Activated T-helper 17 cell treated with anti-CD3 and anti-CD28 coated beads, Interleukin-2, amount 50 U/mL, for 72 hours (primary cell): ENCODE data around the gene VKORC1. TPM values are rescaled to one million over a fixed set of nuclear protein-coding genes. Genes with fewer than 3 reads are reported as not detected.
"Not testable (repeated sequence)": the region's sequence is repeated elsewhere in the genome, so short reads cannot be mapped to it uniquely, and the experiment has no call there.

Experiments
- ATAC-seq: fragments of 150-1000 bp; cut with Tn5 transposase; replicated peaks from 2 replicates; pipeline ENCODE4 v1.10.0; 2021; ENCODE audit warnings: mild to moderate bottlenecking, moderate library complexity
- H3K27ac Mint-ChIP-seq: one replicate; pipeline ENCODE4 v1.8.0; 2022; ENCODE audit warnings: mixed read lengths
- H3K27me3 Mint-ChIP-seq: one replicate; pipeline ENCODE4 v1.8.0; 2022; ENCODE audit warnings: mixed read lengths
- H3K36me3 Mint-ChIP-seq: one replicate; pipeline ENCODE4 v1.8.0; 2022; ENCODE audit warnings: low read depth, mild to moderate bottlenecking, mixed read lengths
- H3K4me1 Mint-ChIP-seq: one replicate; pipeline ENCODE4 v1.8.0; 2022; ENCODE audit warnings: mixed read lengths
- H3K4me3 Mint-ChIP-seq: one replicate; pipeline ENCODE4 v1.8.0; 2022; ENCODE audit warnings: mild to moderate bottlenecking, mixed read lengths
- H3K9me3 Mint-ChIP-seq: one replicate; pipeline ENCODE4 v1.8.0; 2022; ENCODE audit warnings: mixed read lengths
- total RNA-seq, 2 donors: library from RNA; stranded (reverse); gene quantifications; one replicate each; pipeline ENCODE4 v1.2.3, GENCODE V29; 2022

Gene VKORC1
- 100 to 1,000 TPM in 1 of 2 donors, 10 to 100 TPM in 1; 75.3 to 107 TPM for total RNA-seq

DNA sequence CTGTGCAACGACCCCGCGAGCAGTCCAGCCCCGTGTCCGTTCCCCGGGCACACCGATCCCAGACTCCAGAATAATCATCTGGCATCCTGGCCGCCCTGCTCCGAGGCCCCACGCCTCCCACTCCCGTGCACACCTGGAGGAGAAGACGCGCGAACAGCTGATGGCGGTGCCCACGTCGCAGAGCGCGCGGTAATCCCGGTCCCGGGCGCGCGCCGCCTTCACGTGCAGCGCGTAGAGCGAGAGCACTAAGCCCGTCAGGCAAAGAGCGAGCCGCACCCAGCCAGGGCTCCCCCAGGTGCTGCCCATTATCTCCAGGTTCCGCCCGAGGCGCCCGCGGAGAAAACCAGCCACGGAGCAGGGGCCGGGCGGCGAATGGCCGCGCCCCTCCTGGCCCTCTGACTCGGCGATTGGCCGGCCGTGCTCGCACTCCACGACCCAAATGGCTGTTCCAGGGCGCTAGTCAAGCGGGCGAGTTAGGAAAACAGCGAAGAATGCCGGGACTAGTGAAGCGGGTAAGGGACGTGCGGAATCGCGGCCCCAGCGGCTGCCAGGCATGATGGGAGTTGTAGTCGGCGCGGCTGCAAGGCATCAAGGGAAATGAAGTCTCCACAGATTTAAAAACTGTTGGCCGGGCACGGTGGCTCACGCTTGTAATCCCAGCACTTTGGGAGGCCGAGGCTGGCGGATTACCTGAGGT lies at the start of gene VKORC1:
TSS of gene VKORC1 (minus strand) at position 374 of the 697 bp plus-strand sequence. CDS start at position 306, 68 bp downstream.
- peak; percentile 91 for ATAC-seq
- peak within 1 kb of the TSS; percentile 97 for H3K27ac Mint-ChIP-seq
- H3K27me3 Mint-ChIP-seq: no peaks in the 10 kb centered on the region
- no peaks in the 10 kb centered on the region for H3K9me3 Mint-ChIP-seq
- peak within 1 kb of the TSS; percentile 100 for H3K4me3 Mint-ChIP-seq
- H3K4me1 Mint-ChIP-seq: peaks cover 12% of the 10 kb centered on the region
- peaks cover 51% of the 10 kb centered on the region for H3K36me3 Mint-ChIP-seq

- no peak for ATAC-seq
- H3K4me3 Mint-ChIP-seq: peak overlapping the region; percentile 67
- H3K36me3 Mint-ChIP-seq: no peaks in the 10 kb centered on the region
- H3K27ac Mint-ChIP-seq: peak overlapping the region; percentile 61
- no peaks in the 10 kb centered on the region for H3K9me3 Mint-ChIP-seq
- peaks cover 5% of the 10 kb centered on the region for H3K4me1 Mint-ChIP-seq
- H3K27me3 Mint-ChIP-seq: no peaks in the 10 kb centered on the region
Observed at GRCh38 chr16:31143694-31144148, 49.1 kb upstream of the VKORC1 start.

- H3K36me3 Mint-ChIP-seq: no peaks in the 10 kb centered on the region
- H3K27ac Mint-ChIP-seq: peak overlapping the region; percentile 61
- no peak for ATAC-seq
- no peaks in the 10 kb centered on the region for H3K27me3 Mint-ChIP-seq
- H3K4me3 Mint-ChIP-seq: peak overlapping the region; percentile 67
- no peaks in the 10 kb centered on the region for H3K9me3 Mint-ChIP-seq
- H3K4me1 Mint-ChIP-seq: peaks cover 8% of the 10 kb centered on the region
Observed at GRCh38 chr16:31143011-31143693, 48.6 kb upstream of the VKORC1 start.

GRCh38 chr16:31142109-31143010 lies 47.8 kb upstream of the VKORC1 start:
- H3K4me1 Mint-ChIP-seq: peaks cover 9% of the 10 kb centered on the region
- H3K36me3 Mint-ChIP-seq: no peaks in the 10 kb centered on the region
- H3K4me3 Mint-ChIP-seq: peak overlapping the region; percentile 77
- H3K27me3 Mint-ChIP-seq: no peaks in the 10 kb centered on the region
- ATAC-seq: peak; percentile 91
- peak overlapping the region; percentile 82 for H3K27ac Mint-ChIP-seq
- H3K9me3 Mint-ChIP-seq: no peaks in the 10 kb centered on the region

GRCh38 chr16:31141489-31142108 lies 47.0 kb upstream of the VKORC1 start:
- no peaks in the 10 kb centered on the region for H3K9me3 Mint-ChIP-seq
- peak overlapping the region; percentile 77 for H3K4me3 Mint-ChIP-seq
- no peaks in the 10 kb centered on the region for H3K36me3 Mint-ChIP-seq
- no peak for ATAC-seq
- peaks cover 9% of the 10 kb centered on the region for H3K4me1 Mint-ChIP-seq
- peak overlapping the region; percentile 82 for H3K27ac Mint-ChIP-seq
- H3K27me3 Mint-ChIP-seq: no peaks in the 10 kb centered on the region

- H3K27me3 Mint-ChIP-seq, H3K36me3 Mint-ChIP-seq, H3K9me3 Mint-ChIP-seq, H3K27ac Mint-ChIP-seq, H3K4me1 Mint-ChIP-seq, ATAC-seq: not testable (repeated sequence)
- peak overlapping the region; percentile 77 for H3K4me3 Mint-ChIP-seq
Observed at GRCh38 chr16:31141071-31141469, 46.5 kb upstream of the VKORC1 start.

DNA sequence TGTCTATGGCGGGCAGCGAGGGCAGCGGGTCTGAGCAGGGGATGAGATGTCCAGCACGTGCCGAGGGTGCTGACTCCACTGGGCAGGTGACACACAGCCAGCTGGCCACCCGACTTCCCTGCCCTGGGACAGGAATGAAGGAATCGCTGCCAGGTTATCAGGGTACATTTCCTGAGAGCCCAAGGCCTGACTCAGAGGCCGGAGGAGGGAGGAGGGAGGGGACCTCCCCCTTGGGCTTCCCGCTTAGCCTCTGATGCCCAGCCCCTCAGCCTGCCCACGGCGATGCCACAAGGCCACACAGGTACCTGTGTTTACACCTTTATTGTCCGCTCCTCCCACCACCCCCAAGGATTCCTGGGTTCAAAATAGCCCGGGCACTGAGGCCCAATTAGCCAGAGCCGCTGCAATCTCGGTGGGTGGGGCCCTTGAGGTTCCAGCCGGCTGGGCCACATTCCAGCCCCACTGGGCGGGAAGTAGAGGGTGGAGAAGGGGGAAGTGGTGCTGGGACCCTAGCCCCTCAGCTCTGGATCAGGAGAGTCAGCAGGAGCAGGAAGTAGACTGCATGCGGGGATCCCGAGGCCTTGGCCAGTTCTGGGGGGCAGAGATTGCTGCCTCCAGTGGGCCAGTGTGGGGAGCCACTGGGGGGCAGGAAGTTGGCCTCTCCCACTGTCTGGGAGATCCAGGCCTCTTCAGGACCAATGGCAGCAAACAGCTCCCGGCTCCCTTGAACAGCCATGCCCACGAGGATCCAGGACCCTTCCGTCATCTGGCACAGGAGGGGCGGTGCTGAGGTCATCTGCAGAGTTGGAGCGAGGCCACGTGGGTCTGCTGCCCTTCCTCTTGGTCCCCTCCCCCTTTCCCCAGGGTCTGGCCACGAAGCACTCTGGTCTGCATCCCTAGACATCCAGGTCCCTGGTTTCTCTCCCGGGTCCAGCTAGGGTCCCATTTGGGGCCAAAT lies 44.3 kb upstream of the VKORC1 start:
- ATAC-seq: no peak
- H3K4me1 Mint-ChIP-seq: peaks cover 9% of the 10 kb centered on the region
- peak overlapping the region; percentile 63 for H3K27ac Mint-ChIP-seq
- no peak overlapping the region for H3K4me3 Mint-ChIP-seq
- H3K9me3 Mint-ChIP-seq: no peaks in the 10 kb centered on the region
- no peaks in the 10 kb centered on the region for H3K36me3 Mint-ChIP-seq
- H3K27me3 Mint-ChIP-seq: no peaks in the 10 kb centered on the region

GRCh38 chr16:31136822-31137499 lies 42.4 kb upstream of the VKORC1 start:
- not testable (repeated sequence) for H3K4me1 Mint-ChIP-seq, H3K27ac Mint-ChIP-seq, H3K27me3 Mint-ChIP-seq, H3K9me3 Mint-ChIP-seq, H3K36me3 Mint-ChIP-seq, H3K4me3 Mint-ChIP-seq, ATAC-seq

DNA sequence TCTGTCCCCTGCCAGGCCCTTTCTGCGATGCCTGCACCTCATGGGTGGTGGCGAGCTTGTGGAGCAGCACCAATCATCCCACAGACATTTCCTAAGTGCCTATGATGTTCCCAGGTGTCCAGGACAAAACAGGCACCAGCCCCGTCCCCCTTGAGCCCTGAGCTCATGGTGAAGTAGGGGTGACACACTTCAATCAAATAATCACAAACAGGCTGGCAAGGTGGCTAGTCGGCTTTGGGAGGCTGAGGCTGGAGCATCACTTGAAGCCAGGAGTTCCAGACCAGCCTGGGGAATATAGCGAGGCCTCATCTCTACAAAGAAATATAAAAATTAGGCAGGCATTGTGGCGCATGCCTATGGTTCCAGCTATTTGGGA lies 41.7 kb upstream of the VKORC1 start:
- ATAC-seq: no peak

GRCh38 chr16:31135535-31136286 lies 41.1 kb upstream of the VKORC1 start, which contains the start of gene PRSS8:
PRSS8 (minus strand) TSS chr16:31135727; CDS start chr16:31135498, 229 bp downstream.
- Mint-ChIP-seq H3K4me1 (peaks cover 3% of the 10 kb centered on the region), H3K27me3 (no peaks in the 10 kb centered on the region), H3K4me3 (no peak within 1 kb of the TSS), H3K27ac (no peak within 1 kb of the TSS), H3K36me3 (peaks cover 8% of the 10 kb centered on the region), H3K9me3 (no peaks in the 10 kb centered on the region)
- ATAC-seq: no peak

More for the DNA sequence above, 41.7 kb upstream of the VKORC1 start:
- H3K9me3 Mint-ChIP-seq: no peaks in the 10 kb centered on the region
- no peak overlapping the region for H3K4me3 Mint-ChIP-seq
- H3K27ac Mint-ChIP-seq: no peak overlapping the region
- peaks cover 3% of the 10 kb centered on the region for H3K4me1 Mint-ChIP-seq
- H3K27me3 Mint-ChIP-seq: no peaks in the 10 kb centered on the region
- H3K36me3 Mint-ChIP-seq: peaks cover 3% of the 10 kb centered on the region

GRCh38 chr16:31134625-31135534 lies 40.3 kb upstream of the VKORC1 start:
- Mint-ChIP-seq H3K36me3 (peaks cover 13% of the 10 kb centered on the region), H3K27me3 (no peaks in the 10 kb centered on the region), H3K27ac (no peak overlapping the region), H3K9me3 (no peaks in the 10 kb centered on the region), H3K4me1 (peaks cover 3% of the 10 kb centered on the region), H3K4me3 (no peak overlapping the region)
- ATAC-seq: no peak
